K562 (cell line): ENCODE data around the gene TMEM204.

ENCODE experiments used
- CBFA2T2 ChIP-seq: fragments of 450-650 bp; conservative IDR thresholded peaks from 2 replicates; pipeline ENCODE4 v1.6.1; 2017; ENCODE audit warnings: mild to moderate bottlenecking
- CC2D1A ChIP-seq: fragments of 450-650 bp; IDR thresholded peaks from 2 replicates; pipeline ENCODE4 v1.6.1; 2017; ENCODE audit warnings: mild to moderate bottlenecking
- EZH2 ChIP-seq: IDR thresholded peaks from 2 replicates; pipeline ENCODE4 v1.6.1; 2012; ENCODE audit warnings: low read depth, mild to moderate bottlenecking, inconsistent platforms, low read length, borderline replicate concordance
- FOXJ3 ChIP-seq: sonication (generic); formaldehyde crosslinking; IDR thresholded peaks from 2 replicates; pipeline ENCODE4 v1.4.0; 2020; ENCODE audit warnings: mild to moderate bottlenecking, missing genetic modification reagents
- HMGXB4 ChIP-seq: sonication (generic); formaldehyde crosslinking; IDR thresholded peaks from 2 replicates; pipeline ENCODE4 v1.8.1; 2023; ENCODE audit warnings: mild to moderate bottlenecking, missing genetic modification reagents
- POLR2AphosphoS5 ChIP-seq: IDR thresholded peaks from 2 replicates; pipeline ENCODE4 v1.6.1; 2011; ENCODE audit warnings: mild to moderate bottlenecking, low read depth, low read length, moderate library complexity; ENCODE audit not compliant: control insufficient read depth, insufficient read depth
- ZBTB2 ChIP-seq: fragments of 450-650 bp; IDR thresholded peaks from 2 replicates; pipeline ENCODE4 v1.6.1; 2016; ENCODE audit warnings: antibody characterized with exemption

- no peak for TF ChIP-seq ZBTB2
- no peak for TF ChIP-seq EZH2
- TF ChIP-seq CC2D1A: no peak
- TF ChIP-seq CBFA2T2: no peak
- TF ChIP-seq POLR2AphosphoS5: no peak
- no peak for TF ChIP-seq FOXJ3 (CRISPR knock-in tag)
- no peak for TF ChIP-seq HMGXB4 (CRISPR knock-in tag)
These were observed 63.7 kb downstream of the TMEM204 start for GRCh38 chr16:1597154-1597553.
